Measurements from ENCODE around the gene CALCR. TPM values are rescaled to one million over a fixed set of nuclear protein-coding genes. Genes with fewer than 3 reads are reported as not detected.
"Not testable (repeated sequence)": the region's sequence is repeated elsewhere in the genome, so short reads cannot be mapped to it uniquely, and the experiment has no call there.

CALCR gene
- total RNA-seq, 2 experiments from 2014 or later, result not detected

- ATAC-seq (no peak), DNase-seq (no peak)
- Mint-ChIP-seq H3K27me3 (peaks cover 1% of the 10 kb centered on the region), H3K4me3 (no peak overlapping the region), H3K27ac (no peak overlapping the region), H3K9me3 (peaks cover 2% of the 10 kb centered on the region), H3K36me3 (ENCODE audit: low read depth) (no peaks in the 10 kb centered on the region), H3K4me1 (ENCODE audit: low read depth) (no peaks in the 10 kb centered on the region)
- no peak for TF ChIP-seq CTCF (IDR thresholded peaks at IDR 0.05)
- ChIA-PET POLR2A (no interaction called here), CTCF (no interaction called here)
- intact Hi-C loops (cut with micrococcal nuclease), result no loop called here
Measured at GRCh38 chr7:93620057-93620456, 45.5 kb upstream of the CALCR start.

GRCh38 chr7:93601363-93601762 lies 26.8 kb upstream of the CALCR start:
- no peak for TF ChIP-seq CTCF (IDR thresholded peaks at IDR 0.05)
- no peak overlapping the region for H3K4me3 Mint-ChIP-seq
- CTCF ChIA-PET, result no interaction called here
- no peak overlapping the region for H3K27ac Mint-ChIP-seq
- POLR2A ChIA-PET, result interaction anchor here (0.7 kb wide), 1 partner anchor 1749 kb away, joined by 3 read pairs; no protein-coding TSS in a partner anchor
- H3K9me3 Mint-ChIP-seq, result no peaks in the 10 kb centered on the region
- ATAC-seq, result no peak
- H3K36me3 Mint-ChIP-seq (ENCODE audit: low read depth), result no peaks in the 10 kb centered on the region
- intact Hi-C loops (cut with micrococcal nuclease), result no loop called here
- no peak for DNase-seq
- H3K27me3 Mint-ChIP-seq, result peaks cover 1% of the 10 kb centered on the region
- no peaks in the 10 kb centered on the region for H3K4me1 Mint-ChIP-seq (ENCODE audit: low read depth)

- no peak for TF ChIP-seq CTCF (IDR thresholded peaks at IDR 0.05)
- no peak for DNase-seq
- Mint-ChIP-seq H3K4me3 (no peak overlapping the region), H3K9me3 (peaks cover 2% of the 10 kb centered on the region), H3K4me1 (ENCODE audit: low read depth) (no peaks in the 10 kb centered on the region), H3K36me3 (ENCODE audit: low read depth) (no peaks in the 10 kb centered on the region), H3K27me3 (peaks cover 2% of the 10 kb centered on the region), H3K27ac (no peak overlapping the region)
- intact Hi-C loops (cut with micrococcal nuclease), result no loop called here
- POLR2A ChIA-PET, result no interaction called here
- CTCF ChIA-PET, result no interaction called here
- ATAC-seq, result no peak
Measured at GRCh38 chr7:93594250-93594649, 19.7 kb upstream of the CALCR start.

GRCh38 chr7:93592588-93593266 lies 18.2 kb upstream of the CALCR start:
- CTCF ChIA-PET, result no interaction called here
- DNase-seq, result no peak
- H3K27ac Mint-ChIP-seq, result no peak overlapping the region
- H3K27me3 Mint-ChIP-seq, result peaks cover 2% of the 10 kb centered on the region
- H3K36me3 Mint-ChIP-seq (ENCODE audit: low read depth), result no peaks in the 10 kb centered on the region
- no peak overlapping the region for H3K4me3 Mint-ChIP-seq
- intact Hi-C loops (cut with micrococcal nuclease), result no loop called here
- no peaks in the 10 kb centered on the region for H3K4me1 Mint-ChIP-seq (ENCODE audit: low read depth)
- POLR2A ChIA-PET, result no interaction called here
- no peak for TF ChIP-seq CTCF (IDR thresholded peaks at IDR 0.05)
- ATAC-seq, result no peak
- H3K9me3 Mint-ChIP-seq, result peaks cover 2% of the 10 kb centered on the region

GRCh38 chr7:93591224-93592050 lies 16.9 kb upstream of the CALCR start:
- H3K27ac Mint-ChIP-seq; H3K27me3 Mint-ChIP-seq; POLR2A ChIA-PET; H3K4me3 Mint-ChIP-seq; H3K9me3 Mint-ChIP-seq; ATAC-seq; H3K36me3 Mint-ChIP-seq (ENCODE audit: low read depth); intact Hi-C loops (cut with micrococcal nuclease); CTCF ChIA-PET; H3K4me1 Mint-ChIP-seq (ENCODE audit: low read depth); DNase-seq: not testable (repeated sequence)

- H3K4me3 Mint-ChIP-seq; CTCF ChIA-PET; intact Hi-C loops (cut with micrococcal nuclease); H3K9me3 Mint-ChIP-seq; H3K27me3 Mint-ChIP-seq; DNase-seq; POLR2A ChIA-PET; H3K27ac Mint-ChIP-seq; ATAC-seq; H3K4me1 Mint-ChIP-seq (ENCODE audit: low read depth); H3K36me3 Mint-ChIP-seq (ENCODE audit: low read depth): not testable (repeated sequence)
Measured at GRCh38 chr7:93586479-93586865, 11.9 kb upstream of the CALCR start.

- CTCF ChIA-PET; H3K36me3 Mint-ChIP-seq (ENCODE audit: low read depth); H3K27me3 Mint-ChIP-seq; ATAC-seq; DNase-seq; H3K27ac Mint-ChIP-seq; H3K4me3 Mint-ChIP-seq; POLR2A ChIA-PET; intact Hi-C loops (cut with micrococcal nuclease); H3K9me3 Mint-ChIP-seq; H3K4me1 Mint-ChIP-seq (ENCODE audit: low read depth): not testable (repeated sequence)
Measured at GRCh38 chr7:93585694-93586478, 11.4 kb upstream of the CALCR start.
